ENCODE results near the gene MACROD2.

The MACROD2 gene

GRCh38 chr20:14672066-14672465, 676.8 kb downstream of the MACROD2 start:
- no peaks in the 10 kb centered on the region for H3K36me3 ChIP-seq (ENCODE audit: control insufficient read depth, insufficient read depth, low read length)
- no peaks in the 10 kb centered on the region for H3K27me3 ChIP-seq (replicated peaks; ENCODE audit: control insufficient read depth, insufficient read depth, low read length)
- no peak for TF ChIP-seq CTCF (IDR thresholded peaks at IDR 0.05; ENCODE audit: insufficient read depth, low read length, poor library complexity, severe bottlenecking)
- DNase-seq (ENCODE audit: extremely low read depth, insufficient read length): no peak
- H3K4me3 ChIP-seq (replicated peaks; ENCODE audit: low read depth, low read length): no peak overlapping the region

DNA sequence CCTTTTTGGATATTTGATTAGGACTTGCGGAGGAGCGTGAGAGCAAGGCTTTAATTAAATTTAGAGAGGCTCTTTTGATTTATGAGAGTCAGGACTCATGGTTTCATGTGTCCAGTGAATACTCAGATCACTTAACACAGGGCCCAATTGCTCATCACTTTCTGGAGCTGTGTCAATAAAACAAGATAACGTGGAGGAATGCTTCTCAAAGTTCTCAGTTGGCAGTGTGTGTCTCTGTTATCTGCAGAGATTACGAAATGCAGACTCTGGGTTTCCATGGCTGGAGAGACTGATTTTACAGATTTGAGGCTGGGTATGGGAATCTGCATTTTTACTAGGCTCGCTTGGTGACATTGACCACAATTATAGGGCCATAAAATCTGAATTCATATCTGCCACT, 677.8 kb downstream of the MACROD2 start:
- TF ChIP-seq CTCF (IDR thresholded peaks at IDR 0.05; ENCODE audit: insufficient read depth, low read length, poor library complexity, severe bottlenecking): no peak
- Histone ChIP-seq H3K27me3 (replicated peaks; ENCODE audit: control insufficient read depth, insufficient read depth, low read length) (no peaks in the 10 kb centered on the region), H3K36me3 (ENCODE audit: control insufficient read depth, insufficient read depth, low read length) (no peaks in the 10 kb centered on the region), H3K4me3 (replicated peaks; ENCODE audit: low read depth, low read length) (no peak overlapping the region)
- DNase-seq (ENCODE audit: extremely low read depth, insufficient read length): no peak

DNA sequence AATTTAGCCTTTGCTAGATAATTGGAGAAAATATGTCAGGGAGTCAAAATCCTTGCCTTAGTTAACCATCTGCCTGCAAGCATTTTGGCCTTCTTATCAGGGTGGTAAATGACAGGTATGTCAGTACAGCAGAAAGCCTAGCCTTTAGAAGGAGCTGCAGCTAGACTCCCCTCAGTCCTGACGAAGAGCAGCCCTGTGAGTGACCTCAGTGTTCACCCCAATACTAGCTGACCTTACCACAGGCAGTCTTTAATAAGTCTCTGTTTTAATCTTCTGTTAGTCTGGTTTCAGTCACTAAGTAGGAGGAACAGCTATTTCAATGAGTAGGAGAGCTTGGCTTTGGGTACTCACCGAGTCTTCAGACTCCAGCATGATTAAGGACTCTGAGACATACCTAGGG, 682.1 kb downstream of the MACROD2 start:
- no peak overlapping the region for H3K4me3 ChIP-seq (replicated peaks; ENCODE audit: low read depth, low read length)
- no peaks in the 10 kb centered on the region for H3K27me3 ChIP-seq (replicated peaks; ENCODE audit: control insufficient read depth, insufficient read depth, low read length)
- no peak for DNase-seq (ENCODE audit: extremely low read depth, insufficient read length)
- TF ChIP-seq CTCF (IDR thresholded peaks at IDR 0.05; ENCODE audit: insufficient read depth, low read length, poor library complexity, severe bottlenecking): no peak
- H3K36me3 ChIP-seq (ENCODE audit: control insufficient read depth, insufficient read depth, low read length): no peaks in the 10 kb centered on the region

DNA sequence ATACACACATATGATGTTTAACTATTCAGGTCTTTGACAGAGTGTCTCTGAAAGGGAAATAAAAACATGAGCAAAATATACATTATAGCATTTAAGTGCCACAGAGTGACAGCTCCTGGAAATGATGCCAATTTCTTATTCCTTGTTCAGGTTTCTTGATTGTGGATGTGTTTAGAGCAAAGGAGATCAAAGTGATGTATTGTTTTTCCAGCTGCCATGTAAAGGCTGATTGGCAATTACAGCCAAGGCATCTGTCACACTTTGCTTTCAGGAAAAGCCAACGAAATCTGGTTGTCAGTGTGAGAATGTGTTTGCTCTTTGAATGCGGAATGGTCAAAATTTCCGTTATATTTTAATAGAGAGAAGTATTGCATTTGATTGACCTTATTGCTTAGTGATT, 689.9 kb downstream of the MACROD2 start:
- DNase-seq (ENCODE audit: extremely low read depth, insufficient read length): no peak
- Histone ChIP-seq H3K36me3 (ENCODE audit: control insufficient read depth, insufficient read depth, low read length) (no peaks in the 10 kb centered on the region), H3K27me3 (replicated peaks; ENCODE audit: control insufficient read depth, insufficient read depth, low read length) (no peaks in the 10 kb centered on the region), H3K4me3 (replicated peaks; ENCODE audit: low read depth, low read length) (no peak overlapping the region)
- no peak for TF ChIP-seq CTCF (IDR thresholded peaks at IDR 0.05; ENCODE audit: insufficient read depth, low read length, poor library complexity, severe bottlenecking)

DNA sequence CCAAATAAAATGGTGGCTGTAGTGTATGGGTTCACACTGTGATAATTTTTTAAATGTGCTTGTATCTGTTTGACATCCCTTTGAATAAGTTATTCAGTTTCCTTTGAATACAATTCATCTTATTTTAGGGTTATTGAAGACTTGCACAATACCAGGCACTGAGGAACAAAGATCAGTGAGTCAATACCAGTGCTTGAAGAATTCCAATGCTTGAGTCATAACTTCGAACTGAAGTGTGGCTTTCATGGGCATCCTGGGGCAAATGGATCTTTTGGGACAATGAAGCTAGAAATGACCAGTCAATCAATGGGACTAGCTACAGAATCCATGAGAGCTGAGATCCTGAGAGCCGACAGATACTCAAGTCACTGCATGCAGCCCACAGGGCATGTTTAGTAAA, 692.0 kb downstream of the MACROD2 start:
- no peaks in the 10 kb centered on the region for H3K36me3 ChIP-seq (ENCODE audit: control insufficient read depth, insufficient read depth, low read length)
- no peak overlapping the region for H3K4me3 ChIP-seq (replicated peaks; ENCODE audit: low read depth, low read length)
- no peak for TF ChIP-seq CTCF (IDR thresholded peaks at IDR 0.05; ENCODE audit: insufficient read depth, low read length, poor library complexity, severe bottlenecking)
- DNase-seq (ENCODE audit: extremely low read depth, insufficient read length): no peak
- H3K27me3 ChIP-seq (replicated peaks; ENCODE audit: control insufficient read depth, insufficient read depth, low read length): no peaks in the 10 kb centered on the region

DNA sequence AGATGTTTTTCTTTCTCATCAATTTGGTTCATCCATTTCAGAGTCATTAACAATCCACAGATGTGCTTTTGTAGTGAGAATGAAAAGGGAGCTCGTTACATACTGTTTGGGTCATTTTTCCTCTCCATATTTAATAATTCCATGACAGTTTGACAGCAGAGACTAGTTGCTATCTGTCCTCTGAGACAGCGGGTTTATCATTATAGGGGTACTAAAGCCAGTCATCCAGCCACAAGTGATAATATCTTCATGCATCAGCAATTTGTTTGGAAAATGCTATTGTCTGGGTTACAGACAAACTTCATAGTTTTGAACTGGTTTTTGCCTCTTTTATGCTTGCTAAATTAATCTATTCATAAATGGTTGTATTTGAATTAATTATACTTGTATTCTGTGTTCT, 692.7 kb downstream of the MACROD2 start:
- Histone ChIP-seq H3K36me3 (ENCODE audit: control insufficient read depth, insufficient read depth, low read length) (no peaks in the 10 kb centered on the region), H3K4me3 (replicated peaks; ENCODE audit: low read depth, low read length) (no peak overlapping the region), H3K27me3 (replicated peaks; ENCODE audit: control insufficient read depth, insufficient read depth, low read length) (no peaks in the 10 kb centered on the region)
- no peak for DNase-seq (ENCODE audit: extremely low read depth, insufficient read length)
- TF ChIP-seq CTCF (IDR thresholded peaks at IDR 0.05; ENCODE audit: insufficient read depth, low read length, poor library complexity, severe bottlenecking): no peak

Measured in GM06990 (cell line).